Vagina (tissue), 2 donors: Measurements from ENCODE around the gene SCAF4.

ENCODE experiments used
- CTCF ChIP-seq, 3 experiments: fragments of 450-650 bp in 2 of 3; fragments of 200-600 bp in 1 of 3; sonication (generic) in 1 of 3; IDR thresholded peaks; one replicate each; pipeline ENCODE4 v1.5.1; 2017 to 2019; ENCODE audit warnings: antibody characterized with exemption in 3 of 3, mild to moderate bottlenecking in 2 of 3, moderate library complexity in 2 of 3
- POLR2A ChIP-seq, 2 donors: fragments of 450-650 bp; IDR thresholded peaks; one replicate each; pipeline ENCODE4 v1.6.1; 2017; ENCODE audit warnings: antibody characterized with exemption in 2 of 2, mild to moderate bottlenecking in 2 of 2, moderate library complexity in 2 of 2

- TF ChIP-seq POLR2A (IDR thresholded peaks at IDR 0.05): no peak
- TF ChIP-seq CTCF (IDR thresholded peaks at IDR 0.05): no peak
Measured at GRCh38 chr21:31707499-31707898, 24.4 kb downstream of the SCAF4 start.
